K562 (cell line): ENCODE measurements around the gene SLC25A5. TPM values are rescaled to one million over a fixed set of nuclear protein-coding genes. Genes with fewer than 3 reads are reported as not detected.

ENCODE experiments used
- ATAC-seq: fragments of 200-7000 bp; cut with Tn5 transposase; 3 replicates; pipeline ENCODE4 v1.9.1; 2020; ENCODE audit warnings: moderate library complexity
- BruUV-seq: library from RNA; stranded (reverse); fragments of 400-500 nt; replicated peaks from 2 replicates; lab custom pipeline; 2021; lab: Mats Ljungman, UMichigan
- CTCF ChIA-PET: fragments of 300-600 bp; formaldehyde crosslinking; extraction: SDS; loops from one replicate; lab custom pipeline; 2021; ENCODE audit warnings: low intra/inter-chr PET ratio; lab: Yijun Ruan, JAX
- POLR2A ChIA-PET: fragments of 300-600, 350-650 bp; sonication (Branson Sonifier 250); formaldehyde crosslinking; extraction: SDS; loops from one replicate; lab custom pipeline; 2021; ENCODE audit warnings: antibody characterized with exemption, inconsistent platforms; lab: Yijun Ruan, JAX
- DNase-seq, 4 experiments: peaks; one replicate each; pipeline versions ENCODE4 v3.0.0 to v3.0.0-alpha.2; 2011 to 2018; ENCODE audit warnings: low spot score in 3 of 4, mixed read lengths in 3 of 4; ENCODE audit errors: extremely low read depth in 1 of 4
- FAIRE-seq: peaks from 2 replicates; lab custom pipeline; 2011; peaks lifted over from hg19 to GRCh38; lab: Jason Lieb, UNC
- H2AFZ ChIP-seq: 2 replicates; pipeline ENCODE4 v1.6.0; 2011; ENCODE audit warnings: low read depth, low read length, control low read depth, inconsistent platforms
- H3K27ac ChIP-seq: fragments of 200-600 bp; 3 replicates; pipeline ENCODE4 v1.8.0; 2011; ENCODE audit warnings: low read depth, mild to moderate bottlenecking, control low read depth, inconsistent platforms, low read length, moderate library complexity, mixed read lengths; ENCODE audit errors: extremely low read depth
- H3K27me3 ChIP-seq, 2 experiments: fragments of 300-600 bp in 1 of 2; 2 replicates in 1 of 2; 3 replicates in 1 of 2; pipeline versions ENCODE4 v1.6.0 to v1.8.0; 2011; ENCODE audit warnings: inconsistent platforms in 2 of 2, low read length in 2 of 2, mild to moderate bottlenecking in 1 of 2, mixed read lengths in 1 of 2, moderate library complexity in 1 of 2; ENCODE audit not compliant: control insufficient read depth in 2 of 2, insufficient read depth in 2 of 2
- H3K36me3 ChIP-seq: fragments of 300-600 bp; 3 replicates; pipeline ENCODE4 v1.8.0; 2011; ENCODE audit warnings: mild to moderate bottlenecking, low read length, inconsistent platforms; ENCODE audit not compliant: control insufficient read depth, insufficient read depth
- H3K4me1 ChIP-seq, 2 experiments: fragments of 200-600 bp in 1 of 2; replicated peaks in 1 of 2; 2 replicates in 1 of 2; 3 replicates in 1 of 2; pipeline versions ENCODE4 v1.5.1 to v1.8.0; 2011; ENCODE audit warnings: inconsistent platforms in 2 of 2, low read length in 2 of 2, mild to moderate bottlenecking in 1 of 2, mixed read lengths in 1 of 2, moderate library complexity in 1 of 2; ENCODE audit not compliant: control insufficient read depth in 2 of 2, insufficient read depth in 2 of 2
- H3K4me2 ChIP-seq: 2 replicates; pipeline ENCODE4 v1.6.1; 2011; ENCODE audit warnings: low read length, control low read depth, inconsistent platforms, mixed read lengths; ENCODE audit not compliant: insufficient read depth
- H3K4me3 ChIP-seq: fragments of 200-600 bp; sonication (generic), shearing (Covaris generic); 2 replicates; pipeline ENCODE4 v1.5.1; 2016; ENCODE audit warnings: control low read depth, inconsistent platforms
- H3K79me2 ChIP-seq: fragments of 200-600 bp; 3 replicates; pipeline ENCODE4 v1.8.0; 2011; ENCODE audit warnings: low read length, inconsistent platforms; ENCODE audit not compliant: control insufficient read depth, insufficient read depth
- H3K9ac ChIP-seq, 2 experiments: 2 replicates each; pipeline versions ENCODE4 v1.6.0 to v1.6.1; 2011; ENCODE audit warnings: low read depth in 2 of 2, low read length in 2 of 2, control low read depth in 1 of 2, inconsistent platforms in 1 of 2, mild to moderate bottlenecking in 1 of 2, mixed read lengths in 1 of 2; ENCODE audit not compliant: insufficient read depth in 1 of 2
- H3K9me1 ChIP-seq: one replicate; pipeline ENCODE4 v1.6.0; 2011; ENCODE audit warnings: inconsistent platforms, mild to moderate bottlenecking, low read length, moderate library complexity; ENCODE audit not compliant: control insufficient read depth, insufficient read depth
- H3K9me3 ChIP-seq: replicated peaks from 2 replicates; pipeline ENCODE4 v1.5.1; 2011; ENCODE audit warnings: low read depth, low read length, inconsistent platforms; ENCODE audit not compliant: control insufficient read depth, insufficient read depth
- H4K20me1 ChIP-seq: replicated peaks from 2 replicates; pipeline ENCODE4 v1.6.1; 2011; ENCODE audit warnings: low read length, inconsistent platforms, mixed read lengths; ENCODE audit not compliant: control insufficient read depth, insufficient read depth
- CBX2 ChIP-seq: fragments of 200-600 bp; sonication (generic); IDR thresholded peaks from one replicate; pipeline ENCODE4 v1.6.1; 2012; ENCODE audit warnings: mild to moderate bottlenecking, low read length, inconsistent platforms; ENCODE audit not compliant: insufficient read depth, poor library complexity, severe bottlenecking
- CEBPB ChIP-seq: fragments of 450-650 bp; IDR thresholded peaks from 2 replicates; pipeline ENCODE4 v1.6.1; 2016; ENCODE audit warnings: missing genetic modification characterization, missing compliant biosample characterization
- CHD1 ChIP-seq: fragments of 200-600 bp; sonication (generic); IDR thresholded peaks from one replicate; pipeline ENCODE4 v1.6.1; 2012; ENCODE audit warnings: mild to moderate bottlenecking, moderate library complexity, low read length, inconsistent platforms
- CREB1 ChIP-seq, 2 experiments: sonication (generic) in 1 of 2; formaldehyde crosslinking in 1 of 2; IDR thresholded peaks; 2 replicates each; pipeline versions ENCODE4 v1.6.1 to v1.8.0; 2012 to 2022; ENCODE audit warnings: inconsistent platforms in 1 of 2, mild to moderate bottlenecking in 1 of 2, missing genetic modification reagents in 1 of 2, moderate library complexity in 1 of 2
- CTBP1 ChIP-seq: fragments of 450-650 bp; IDR thresholded peaks from 2 replicates; pipeline ENCODE4 v1.6.1; 2016; ENCODE audit warnings: borderline replicate concordance
- EP400 ChIP-seq: fragments of 450-650 bp; IDR thresholded peaks from 2 replicates; pipeline ENCODE4 v1.6.1; 2017; ENCODE audit warnings: antibody characterized with exemption, mild to moderate bottlenecking, moderate library complexity
- HDGF ChIP-seq: fragments of 450-650 bp; IDR thresholded peaks from 2 replicates; pipeline ENCODE4 v1.6.1; 2016
- KLF1 ChIP-seq: fragments of 450-650 bp; IDR thresholded peaks from 2 replicates; pipeline ENCODE4 v1.6.1; 2016; ENCODE audit warnings: missing genetic modification characterization, missing compliant biosample characterization
- NELFE ChIP-seq: IDR thresholded peaks from 2 replicates; pipeline ENCODE4 v1.6.1; 2011; ENCODE audit warnings: mild to moderate bottlenecking; ENCODE audit not compliant: insufficient read depth, insufficient read length
- NR2C2 ChIP-seq, 2 experiments: fragments of 200-800 bp in 1 of 2; sonication (Bioruptor generic) in 1 of 2; sonication (generic) in 1 of 2; formaldehyde crosslinking in 1 of 2; IDR thresholded peaks; 2 replicates each; pipeline versions ENCODE4 v1.6.1 to v1.8.0; 2016 to 2022; ENCODE audit warnings: mild to moderate bottlenecking in 1 of 2, missing compliant biosample characterization in 1 of 2, missing genetic modification characterization in 1 of 2, missing genetic modification reagents in 1 of 2
- RFX1 ChIP-seq: fragments of 450-650 bp; IDR thresholded peaks from 2 replicates; pipeline ENCODE4 v1.6.1; 2016; ENCODE audit warnings: mild to moderate bottlenecking, moderate library complexity
- TAF9B ChIP-seq: fragments of 450-650 bp; IDR thresholded peaks from 2 replicates; pipeline ENCODE4 v1.6.1; 2018; ENCODE audit warnings: mild to moderate bottlenecking; ENCODE audit not compliant: partially characterized antibody
- ZEB2 ChIP-seq: fragments of 450-650 bp; IDR thresholded peaks from 2 replicates; pipeline ENCODE4 v1.6.1; 2016
- WGBS: fragments of 100-300 bp; shearing (Covaris generic); methylation state at CpG from one replicate; pipeline ENCODE4 v1.1.6; 2016; ENCODE audit warnings: low coverage, mixed read lengths; ENCODE audit not compliant: insufficient coverage; ENCODE audit errors: missing lambda C conversion rate; 5-methylcytosine and 5-hydroxymethylcytosine counted together
- in situ Hi-C: fragments of 300-500 bp; cut with MboI; formaldehyde crosslinking; loops from 4 replicates; pipeline ENCODE4 v1.15.0; 2018; ENCODE audit warnings: inconsistent platforms, mixed read lengths
- intact Hi-C: fragments of 100-400 bp; cut with micrococcal nuclease; formaldehyde crosslinking; loops from 2 replicates; pipeline ENCODE4 v1.14.2; 2022
- polyA plus RNA-seq, 8 experiments: library from polyadenylated mRNA; depleted of rRNA in 4 of 8; stranded (reverse) in 5 of 8; unstranded in 3 of 8; fragments of >200 nt; fragmentation: Nextera tagmentation in 2 of 8; fragmentation: Illumina TruSeq in 1 of 8; extraction: Ambion mirVana in 2 of 8; extraction: Trizol in 1 of 8; gene quantifications; 2 replicates each; pipeline versions ENCODE4 v1.2.1 to v1.2.3, GENCODE V29; 2011 to 2014; ENCODE audit warnings: inconsistent platforms in 1 of 8, missing spikeins in 1 of 8
- total RNA-seq, 7 experiments: library from RNA; depleted of rRNA in 6 of 7; stranded (reverse); fragments of >200 nt in 6 of 7; fragmentation: Illumina TruSeq in 2 of 7; extraction: Trizol in 2 of 7; gene quantifications; 2 replicates each; pipeline versions ENCODE4 v1.2.1 to v1.2.3, GENCODE V29; 2011 to 2021; ENCODE audit warnings: low replicate concordance in 1 of 7
- TF ChIP-seq, protein P1 (sequence below), 2 experiments: fragments of 150-350 bp in 1 of 2; IDR thresholded peaks; 2 replicates each; pipeline ENCODE4 v1.6.1; 2012 to 2016; ENCODE audit warnings: low read depth in 2 of 2, low read length in 2 of 2, mild to moderate bottlenecking in 1 of 2, moderate library complexity in 1 of 2

Gene SLC25A5
- total and polyA plus RNA-seq, 9 of the 15 experiments (the other 6 are each of a cell fraction or from before 2014, with no cell fraction given) = 470 to 5,247 (median 596) TPM

GRCh38 chrX:119468551-119469312 is 488 bp downstream of the SLC25A5 start (continued):
- TF ChIP-seq, protein P1, sequence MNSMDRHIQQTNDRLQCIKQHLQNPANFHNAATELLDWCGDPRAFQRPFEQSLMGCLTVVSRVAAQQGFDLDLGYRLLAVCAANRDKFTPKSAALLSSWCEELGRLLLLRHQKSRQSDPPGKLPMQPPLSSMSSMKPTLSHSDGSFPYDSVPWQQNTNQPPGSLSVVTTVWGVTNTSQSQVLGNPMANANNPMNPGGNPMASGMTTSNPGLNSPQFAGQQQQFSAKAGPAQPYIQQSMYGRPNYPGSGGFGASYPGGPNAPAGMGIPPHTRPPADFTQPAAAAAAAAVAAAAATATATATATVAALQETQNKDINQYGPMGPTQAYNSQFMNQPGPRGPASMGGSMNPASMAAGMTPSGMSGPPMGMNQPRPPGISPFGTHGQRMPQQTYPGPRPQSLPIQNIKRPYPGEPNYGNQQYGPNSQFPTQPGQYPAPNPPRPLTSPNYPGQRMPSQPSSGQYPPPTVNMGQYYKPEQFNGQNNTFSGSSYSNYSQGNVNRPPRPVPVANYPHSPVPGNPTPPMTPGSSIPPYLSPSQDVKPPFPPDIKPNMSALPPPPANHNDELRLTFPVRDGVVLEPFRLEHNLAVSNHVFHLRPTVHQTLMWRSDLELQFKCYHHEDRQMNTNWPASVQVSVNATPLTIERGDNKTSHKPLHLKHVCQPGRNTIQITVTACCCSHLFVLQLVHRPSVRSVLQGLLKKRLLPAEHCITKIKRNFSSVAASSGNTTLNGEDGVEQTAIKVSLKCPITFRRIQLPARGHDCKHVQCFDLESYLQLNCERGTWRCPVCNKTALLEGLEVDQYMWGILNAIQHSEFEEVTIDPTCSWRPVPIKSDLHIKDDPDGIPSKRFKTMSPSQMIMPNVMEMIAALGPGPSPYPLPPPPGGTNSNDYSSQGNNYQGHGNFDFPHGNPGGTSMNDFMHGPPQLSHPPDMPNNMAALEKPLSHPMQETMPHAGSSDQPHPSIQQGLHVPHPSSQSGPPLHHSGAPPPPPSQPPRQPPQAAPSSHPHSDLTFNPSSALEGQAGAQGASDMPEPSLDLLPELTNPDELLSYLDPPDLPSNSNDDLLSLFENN (IDR thresholded peaks at IDR 0.05; ENCODE audit: low read depth in 2 of 2, low read length in 2 of 2) = no peak

DNA sequence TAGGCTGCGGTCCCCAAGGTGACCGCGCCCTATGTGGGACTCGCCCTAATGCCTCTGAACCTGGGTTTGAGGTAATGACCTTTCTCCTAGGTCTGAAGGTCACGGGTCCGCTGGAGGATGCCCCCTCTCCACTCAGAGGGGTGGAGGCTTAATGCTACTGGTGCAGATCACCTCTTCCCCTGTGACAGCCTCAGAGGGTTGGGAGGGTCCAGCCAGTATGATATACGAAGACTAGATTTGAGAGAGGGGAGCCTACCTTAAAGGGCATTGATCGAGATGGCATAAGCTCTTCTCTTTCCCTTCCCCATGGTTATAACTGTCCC is 1.0 kb downstream of the SLC25A5 start:
- H3K36me3 ChIP-seq = peaks cover 28% of the 10 kb centered on the region
- POLR2A ChIA-PET = interaction anchor here (0.6 to 2.9 kb wide), 4 partner anchors 9 to 43 kb away, joined by 3 to 22 read pairs (median 6); no protein-coding TSS in a partner anchor
- intact Hi-C loops = loop anchor here (2.0 kb wide), 1 partner anchor 44 kb away; no protein-coding TSS in a partner anchor
- peaks cover 18% of the 10 kb centered on the region for H4K20me1 ChIP-seq
- H3K27ac ChIP-seq = peak overlapping the region; percentile 98
- DNase-seq (no peak), FAIRE-seq (no peak), ATAC-seq (no peak)
- no peak overlapping the region for H2AFZ ChIP-seq
- BruUV-seq = no TSS peak
- CTCF ChIA-PET = interaction anchor here (1.0 to 1.5 kb wide), 2 partner anchors 14 to 43 kb away, joined by 4 to 8 read pairs; no protein-coding TSS in a partner anchor
- H3K27me3 ChIP-seq = no peaks in the 10 kb centered on the region
- peaks cover 25% of the 10 kb centered on the region for H3K79me2 ChIP-seq
- in situ Hi-C loops = no loop called here
- WGBS = 3% methylated on average over 4 of the region's 8 CpGs
- H3K9me3 ChIP-seq = no peaks in the 10 kb centered on the region
- peak overlapping the region; percentile 83 for H3K4me2 ChIP-seq
- peak overlapping the region; percentile 97 to 99 for H3K9ac ChIP-seq
- 0 out of 2 replicates have a peak, but pooled peaks have one; percentile 39 for TF ChIP-seq KLF1 (tag)
- no peak for TF ChIP-seq NELFE
- no peak for TF ChIP-seq TAF9B
- no peak for TF ChIP-seq CHD1
- TF ChIP-seq CEBPB = no peak
- TF ChIP-seq EP400 = no peak
- no peak for TF ChIP-seq CREB1 (IDR thresholded peaks at IDR 0.05)
- no peak for TF ChIP-seq CREB1 (CRISPR knock-in tag; IDR thresholded peaks at IDR 0.05)
- 0 out of 2 replicates have a peak, but pooled peaks have one; percentile 0 for TF ChIP-seq CTBP1
- no peak for TF ChIP-seq CBX2
- TF ChIP-seq RFX1 = peak; percentile 58
- TF ChIP-seq HDGF = 0 out of 2 replicates have a peak, but pooled peaks have one; percentile 54
- TF ChIP-seq ZEB2 = 0 out of 2 replicates have a peak, but pooled peaks have one; percentile 5
- TF ChIP-seq NR2C2 (CRISPR knock-in tag; IDR thresholded peaks at IDR 0.05) = no peak
- 0 out of 2 replicates have a peak, but pooled peaks have one; percentile 6 for TF ChIP-seq NR2C2 (tag; IDR thresholded peaks at IDR 0.05)
- peaks cover 14 to 18% of the 10 kb centered on the region in 2 experiments; a peak in 3 of 5 replicates for H3K4me1 ChIP-seq
- peak overlapping the region; percentile 99 for H3K4me3 ChIP-seq
- H3K9me1 ChIP-seq = peaks cover 2% of the 10 kb centered on the region
